ENCODE measurements around the gene OMG.

GRCh38 chr17:31261601-31262000, 35.4 kb downstream of the OMG start:
- TF ChIP-seq CTCF (IDR thresholded peaks at IDR 0.05; ENCODE audit: low read depth, low read length, poor library complexity, severe bottlenecking): no peak
- TF ChIP-seq EZH2phosphoT487 (IDR thresholded peaks at IDR 0.05; ENCODE audit: borderline replicate concordance, low read length): no peak
